ENCODE data around the gene VPS35.

DNA sequence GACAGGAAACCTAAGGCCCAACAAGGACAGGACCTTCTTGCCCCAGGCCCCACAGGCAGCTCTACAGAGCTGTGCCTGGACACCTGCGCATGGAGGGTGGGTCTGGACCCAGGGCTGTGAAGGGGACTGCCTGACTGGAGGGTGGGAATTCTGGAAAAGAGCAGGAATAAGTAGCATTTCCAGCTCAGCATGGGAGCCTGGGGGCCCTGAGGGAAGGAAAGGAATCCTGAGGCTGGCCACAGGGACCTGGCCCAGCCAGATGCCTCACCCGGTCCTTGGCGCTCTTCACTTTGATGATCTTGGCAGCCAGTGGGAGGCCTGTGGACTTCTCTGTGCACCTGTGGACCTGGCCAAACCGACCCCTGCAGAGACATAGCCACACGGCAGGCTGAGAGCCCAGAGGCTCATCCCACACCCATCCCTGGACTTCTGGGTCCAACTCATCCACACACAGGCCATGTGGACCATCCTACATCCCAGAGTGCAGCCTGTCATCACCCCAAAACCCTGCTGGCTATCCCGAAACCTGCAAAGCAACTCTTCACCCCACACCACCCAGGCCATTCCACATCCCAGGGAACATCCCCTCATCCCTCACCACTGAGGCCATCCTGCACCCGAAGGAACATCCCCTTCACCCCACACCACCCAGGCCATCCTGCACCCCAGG, 40.5 kb upstream of the VPS35 start:
- no peak for TF ChIP-seq POLR2A (IDR thresholded peaks at IDR 0.05)
- TF ChIP-seq, protein P1, sequence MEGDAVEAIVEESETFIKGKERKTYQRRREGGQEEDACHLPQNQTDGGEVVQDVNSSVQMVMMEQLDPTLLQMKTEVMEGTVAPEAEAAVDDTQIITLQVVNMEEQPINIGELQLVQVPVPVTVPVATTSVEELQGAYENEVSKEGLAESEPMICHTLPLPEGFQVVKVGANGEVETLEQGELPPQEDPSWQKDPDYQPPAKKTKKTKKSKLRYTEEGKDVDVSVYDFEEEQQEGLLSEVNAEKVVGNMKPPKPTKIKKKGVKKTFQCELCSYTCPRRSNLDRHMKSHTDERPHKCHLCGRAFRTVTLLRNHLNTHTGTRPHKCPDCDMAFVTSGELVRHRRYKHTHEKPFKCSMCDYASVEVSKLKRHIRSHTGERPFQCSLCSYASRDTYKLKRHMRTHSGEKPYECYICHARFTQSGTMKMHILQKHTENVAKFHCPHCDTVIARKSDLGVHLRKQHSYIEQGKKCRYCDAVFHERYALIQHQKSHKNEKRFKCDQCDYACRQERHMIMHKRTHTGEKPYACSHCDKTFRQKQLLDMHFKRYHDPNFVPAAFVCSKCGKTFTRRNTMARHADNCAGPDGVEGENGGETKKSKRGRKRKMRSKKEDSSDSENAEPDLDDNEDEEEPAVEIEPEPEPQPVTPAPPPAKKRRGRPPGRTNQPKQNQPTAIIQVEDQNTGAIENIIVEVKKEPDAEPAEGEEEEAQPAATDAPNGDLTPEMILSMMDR (IDR thresholded peaks at IDR 0.05) = no peak

Data from heart left ventricle (tissue), 13 donors.